Right atrium auricular region (tissue), 2 donors: ENCODE results near the gene ZFX. TPM values are rescaled to one million over a fixed set of nuclear protein-coding genes. Genes with fewer than 3 reads are reported as not detected.

Source experiments
- DNase-seq: peaks from one replicate; pipeline ENCODE4 v3.0.0-alpha.2; 2019; ENCODE audit warnings: low spot score
- H3K27ac ChIP-seq, 2 donors: fragments of 200-600 bp; sonication (generic); 1 replicate in 1 of 2; 2 replicates in 1 of 2; pipeline ENCODE4 v1.5.1; 2016 to 2019
- H3K27me3 ChIP-seq, 2 donors: fragments of 200-600 bp; sonication (generic); one replicate each; pipeline versions ENCODE4 v1.5.1 to v1.6.0; 2017 to 2019
- H3K36me3 ChIP-seq: fragments of 200-600 bp; sonication (generic); one replicate; pipeline ENCODE4 v1.5.1; 2016
- H3K4me1 ChIP-seq, 2 donors: fragments of 200-600 bp; sonication (generic); one replicate each; pipeline versions ENCODE4 v1.5.1 to v1.6.0; 2017 to 2019
- H3K4me3 ChIP-seq, 2 donors: fragments of 200-600 bp; sonication (generic); 1 replicate in 1 of 2; 2 replicates in 1 of 2; pipeline ENCODE4 v1.5.1; 2017 to 2019; ENCODE audit warnings: mild to moderate bottlenecking in 1 of 2, moderate library complexity in 1 of 2
- H3K9me3 ChIP-seq, 2 donors: fragments of 200-600 bp; sonication (generic); one replicate each; pipeline ENCODE4 v1.5.1; 2019
- CTCF ChIP-seq, 2 donors: fragments of 200-600 bp; sonication (generic); IDR thresholded peaks; one replicate each; pipeline ENCODE4 v1.5.1; 2019; ENCODE audit warnings: antibody characterized with exemption in 2 of 2
- total RNA-seq, 2 donors: library from RNA; depleted of rRNA; stranded (reverse); fragments of >200 nt; gene quantifications; one replicate each; pipeline ENCODE4 v1.1.0, GENCODE V29; 2016

The ZFX gene
- 10 to 100 TPM; 32.6 to 36.6 TPM for total RNA-seq

- Histone ChIP-seq H3K9me3 (no peaks in the 10 kb centered on the region), H3K27me3 (no peaks in the 10 kb centered on the region), H3K4me3 (peak within 1 kb of the TSS; percentile 79 to 85), H3K36me3 (peaks cover 5% of the 10 kb centered on the region), H3K27ac (peak within 1 kb of the TSS; percentile 98 to 99), H3K4me1 (peaks cover 0 to 56% of the 10 kb centered on the region in 2 donors)
- peak; percentile 73 for DNase-seq
- TF ChIP-seq CTCF (IDR thresholded peaks at IDR 0.05): peak in 1 of 2 donors; percentile 37
These were observed at the start of gene ZFX for GRCh38 chrX:24149351-24150050. ZFX (plus strand) TSS chrX:24149729; CDS start chrX:24172743, 23,014 bp downstream.

- no peak for TF ChIP-seq CTCF (IDR thresholded peaks at IDR 0.05)
- Histone ChIP-seq H3K27me3 (no peaks in the 10 kb centered on the region), H3K4me1 (no peaks in the 10 kb centered on the region), H3K27ac (no peak overlapping the region), H3K36me3 (no peaks in the 10 kb centered on the region), H3K4me3 (no peak overlapping the region), H3K9me3 (no peaks in the 10 kb centered on the region)
- DNase-seq: no peak
These were observed 48.8 kb upstream of the ZFX start for GRCh38 chrX:24100713-24101112.

GRCh38 chrX:24110069-24110468, 39.5 kb upstream of the ZFX start:
- Histone ChIP-seq H3K9me3 (no peaks in the 10 kb centered on the region), H3K4me1 (no peaks in the 10 kb centered on the region), H3K4me3 (no peak overlapping the region), H3K27me3 (no peaks in the 10 kb centered on the region), H3K27ac (no peak overlapping the region), H3K36me3 (no peaks in the 10 kb centered on the region)
- DNase-seq: no peak
- no peak for TF ChIP-seq CTCF (IDR thresholded peaks at IDR 0.05)

GRCh38 chrX:24113181-24113580, 36.3 kb upstream of the ZFX start:
- no peak overlapping the region for H3K27ac ChIP-seq
- no peak for DNase-seq
- no peak for TF ChIP-seq CTCF (IDR thresholded peaks at IDR 0.05)
- peaks cover 0 to 3% of the 10 kb centered on the region in 2 donors for H3K4me1 ChIP-seq
- H3K27me3 ChIP-seq: no peaks in the 10 kb centered on the region
- no peak overlapping the region for H3K4me3 ChIP-seq
- no peaks in the 10 kb centered on the region for H3K36me3 ChIP-seq
- H3K9me3 ChIP-seq: no peaks in the 10 kb centered on the region

GRCh38 chrX:24117258-24117657, 32.3 kb upstream of the ZFX start:
- TF ChIP-seq CTCF (IDR thresholded peaks at IDR 0.05): no peak
- no peaks in the 10 kb centered on the region for H3K9me3 ChIP-seq
- no peak overlapping the region for H3K4me3 ChIP-seq
- H3K4me1 ChIP-seq: peaks cover 0 to 3% of the 10 kb centered on the region in 2 donors
- no peaks in the 10 kb centered on the region for H3K36me3 ChIP-seq
- H3K27ac ChIP-seq: no peak overlapping the region
- DNase-seq: no peak
- no peaks in the 10 kb centered on the region for H3K27me3 ChIP-seq
